Superior temporal gyrus (tissue), 1 donor: ENCODE results near the gene ENPP6.

Experiments
- DNase-seq: peaks from one replicate; pipeline ENCODE4 v3.0.0-alpha.2; 2016; ENCODE audit errors: extremely low spot score

Gene ENPP6

DNA sequence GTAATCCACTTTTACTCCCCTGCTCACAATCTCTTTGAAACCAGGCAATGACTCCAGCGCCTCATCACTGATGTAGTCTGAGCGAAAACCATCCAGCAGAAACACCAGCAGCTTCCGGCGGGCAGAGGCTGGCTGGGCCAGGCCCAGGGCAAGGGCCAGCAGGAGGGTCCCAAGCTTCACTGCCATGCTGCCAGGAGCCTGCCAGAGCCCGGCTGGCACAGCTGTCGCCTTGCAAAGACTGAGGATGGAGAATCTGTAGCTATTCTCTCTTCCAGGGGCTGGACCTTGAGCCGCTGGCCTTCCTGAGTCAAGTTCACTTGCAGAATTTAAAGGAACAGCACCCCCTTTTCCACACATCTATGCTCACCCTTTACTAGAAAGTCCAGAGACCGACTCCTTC is at the start of gene ENPP6:
Gene ENPP6, minus strand, starts transcription at position 240 of the 400 bp plus-strand sequence. Its CDS starts 54 bp downstream, at position 186.
- DNase-seq, result peak; percentile 17

DNA sequence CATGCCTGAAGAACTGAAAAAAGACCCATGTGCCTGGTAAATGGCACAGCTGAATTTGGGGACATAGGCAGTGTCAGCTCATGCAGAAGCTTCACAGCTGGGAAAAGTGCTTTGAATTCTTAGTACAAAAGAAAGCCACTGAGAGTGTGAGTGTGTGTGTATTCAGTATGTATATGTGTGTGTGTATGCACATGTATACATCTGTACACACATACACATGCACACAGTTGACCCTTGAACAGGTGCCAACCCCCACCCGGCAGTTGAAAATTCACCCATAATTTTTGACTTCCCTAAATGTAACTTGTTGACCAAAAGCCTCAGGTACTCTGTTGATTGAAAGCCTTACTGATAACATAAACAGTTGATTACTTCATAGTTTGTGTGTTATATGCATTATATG is 49.5 kb upstream of the ENPP6 start:
- DNase-seq, result no peak

DNA sequence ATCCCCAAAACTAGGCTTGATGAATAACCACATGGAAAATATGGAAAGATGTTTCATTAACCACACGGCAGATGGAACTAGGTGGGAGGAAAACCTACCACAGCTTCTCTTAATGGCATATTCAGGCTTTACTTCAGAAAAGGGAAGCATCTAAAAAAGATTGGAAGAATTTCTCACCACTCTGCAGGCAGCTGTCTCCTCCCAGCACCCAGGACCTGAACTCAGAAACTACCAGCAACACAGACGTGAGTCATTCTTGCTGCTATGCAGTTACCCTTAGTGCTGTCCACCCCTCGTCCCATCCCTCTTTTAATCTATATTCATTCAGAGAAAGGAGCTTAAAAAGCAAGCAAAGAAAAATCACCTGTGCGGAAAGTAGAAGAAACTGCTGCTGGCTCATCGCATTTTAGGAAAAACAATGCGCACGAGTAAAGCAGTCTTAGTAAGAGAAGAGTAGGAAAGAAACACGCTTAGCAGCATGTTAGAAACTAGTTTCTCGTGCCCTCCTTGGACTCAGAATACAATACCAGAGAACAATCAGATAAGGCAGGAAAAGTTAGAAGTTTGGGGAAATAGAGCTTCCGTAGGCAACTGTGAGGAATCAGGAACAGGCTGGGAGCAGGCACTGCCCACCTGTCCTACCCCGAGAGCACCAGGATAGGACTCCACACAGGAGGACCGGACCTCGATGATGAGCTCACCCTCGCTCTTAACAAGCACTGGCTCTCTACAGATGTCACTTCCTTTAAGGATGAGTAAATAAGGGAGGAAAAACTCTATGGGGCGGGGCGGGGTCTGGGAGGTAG is 48.1 kb upstream of the ENPP6 start:
- DNase-seq, result no peak

DNA sequence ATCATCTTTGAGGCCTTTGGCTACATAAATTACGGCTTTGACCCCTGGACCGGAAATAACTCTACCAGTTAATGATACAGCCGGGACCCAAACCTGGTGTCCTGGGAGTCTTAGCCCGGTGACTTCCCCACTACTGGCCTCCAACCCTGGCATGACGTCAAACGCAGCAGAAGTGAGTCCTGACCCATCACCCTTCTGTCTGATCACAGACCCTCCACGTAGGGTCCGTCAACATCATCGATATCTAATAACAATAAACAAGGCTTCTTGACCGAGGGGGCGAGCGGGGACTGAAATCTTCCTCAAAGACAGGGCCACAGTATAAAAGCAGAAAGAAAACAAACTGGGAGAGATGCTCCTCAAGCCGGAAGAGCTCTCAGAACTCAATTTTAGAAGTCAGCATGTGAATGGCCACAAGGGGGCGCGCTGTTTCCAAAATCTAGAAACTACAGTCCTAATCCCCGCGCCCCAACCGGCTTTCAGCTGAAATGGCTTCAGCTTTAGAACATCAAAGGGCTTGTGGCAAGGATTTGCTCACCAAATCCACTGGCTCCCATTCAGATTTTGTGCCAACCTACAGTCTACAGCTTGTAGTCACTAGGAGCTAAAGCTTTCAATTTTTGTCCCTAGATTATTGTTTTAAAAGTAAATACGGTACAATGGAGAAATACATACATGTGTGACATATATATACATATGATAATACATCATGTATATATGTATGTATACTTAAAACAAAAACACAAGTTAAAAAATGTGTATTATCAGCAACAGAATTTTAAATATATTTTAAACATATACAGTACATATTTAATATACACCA is 46.4 kb upstream of the ENPP6 start:
- DNase-seq, result peak; percentile 99

DNA sequence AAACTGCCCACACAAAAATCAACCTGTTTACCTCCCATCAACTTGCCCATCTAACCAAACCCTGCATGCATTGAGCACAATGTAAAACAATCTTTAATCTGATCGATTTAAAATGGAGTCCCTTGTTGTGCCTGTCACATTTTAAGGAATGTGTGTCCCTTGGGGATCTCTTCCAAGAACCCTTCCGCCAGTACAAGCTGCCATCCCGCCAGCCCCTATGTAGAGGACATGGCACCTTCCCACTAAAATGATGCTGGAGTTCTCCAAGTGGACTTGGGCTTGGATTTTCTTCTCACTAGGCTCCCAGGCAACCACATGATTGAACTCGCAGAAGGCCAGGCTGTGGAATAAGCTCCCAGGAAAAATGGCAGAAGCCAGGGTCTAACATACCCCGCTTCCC is 45.8 kb upstream of the ENPP6 start:
- no peak for DNase-seq

DNA sequence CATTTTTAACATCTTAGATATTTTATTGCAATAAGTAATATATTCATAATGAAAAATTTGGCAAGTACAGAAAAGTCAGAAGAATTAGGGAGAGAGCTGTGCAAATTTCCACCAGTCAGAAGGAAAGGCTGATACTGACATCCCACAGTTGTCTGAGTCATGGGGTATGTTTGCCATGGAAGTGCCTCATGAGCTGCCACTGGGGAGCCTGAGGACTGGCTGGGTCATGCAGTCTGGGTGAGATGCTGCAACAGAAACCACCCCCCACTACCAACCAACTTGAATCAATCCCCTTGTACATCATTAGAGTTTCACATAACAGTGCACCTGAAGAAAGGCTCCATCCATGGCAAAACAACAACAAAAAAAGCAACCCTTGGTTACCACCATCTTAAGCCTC is 45.2 kb upstream of the ENPP6 start:
- DNase-seq, result no peak

DNA sequence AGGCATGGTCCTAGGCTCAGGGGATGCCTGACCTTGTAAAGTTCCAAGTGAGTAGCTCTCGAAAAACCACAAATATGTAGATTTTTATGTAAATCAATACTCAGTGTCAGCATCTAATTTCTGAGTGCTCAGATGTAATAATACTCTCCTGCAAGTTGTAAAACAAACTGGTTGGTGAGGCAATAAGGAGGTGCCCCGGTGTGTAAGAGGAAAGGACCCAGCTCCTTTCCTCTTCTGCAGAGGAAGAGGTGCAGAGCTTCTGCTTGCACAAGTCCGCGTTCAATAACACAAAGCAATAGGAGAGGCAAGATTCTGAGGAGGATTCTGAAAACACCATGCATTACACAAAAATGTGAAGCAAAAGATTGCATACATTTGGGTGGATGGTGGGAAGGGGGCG is 43.6 kb upstream of the ENPP6 start:
- DNase-seq, result no peak

DNA sequence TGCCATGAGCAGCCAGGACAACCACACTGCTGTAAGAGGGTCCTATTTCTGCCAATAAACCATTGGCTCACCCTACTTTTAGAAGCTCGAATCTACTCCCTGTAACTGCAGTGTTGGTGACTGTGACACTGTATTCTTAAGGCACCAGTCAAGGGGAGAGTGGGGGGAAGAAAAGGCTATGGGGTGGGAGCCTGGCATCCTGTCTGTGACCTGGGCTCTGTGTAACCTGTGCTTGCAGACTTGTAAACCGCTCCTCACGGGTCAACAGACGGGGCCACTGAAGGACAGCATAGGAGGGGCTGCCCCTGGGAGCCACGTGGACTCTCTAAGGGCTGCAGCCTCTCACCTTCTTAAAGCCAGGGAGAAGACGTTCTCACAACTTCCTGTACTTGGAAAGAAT is 42.2 kb upstream of the ENPP6 start:
- DNase-seq, result no peak

DNA sequence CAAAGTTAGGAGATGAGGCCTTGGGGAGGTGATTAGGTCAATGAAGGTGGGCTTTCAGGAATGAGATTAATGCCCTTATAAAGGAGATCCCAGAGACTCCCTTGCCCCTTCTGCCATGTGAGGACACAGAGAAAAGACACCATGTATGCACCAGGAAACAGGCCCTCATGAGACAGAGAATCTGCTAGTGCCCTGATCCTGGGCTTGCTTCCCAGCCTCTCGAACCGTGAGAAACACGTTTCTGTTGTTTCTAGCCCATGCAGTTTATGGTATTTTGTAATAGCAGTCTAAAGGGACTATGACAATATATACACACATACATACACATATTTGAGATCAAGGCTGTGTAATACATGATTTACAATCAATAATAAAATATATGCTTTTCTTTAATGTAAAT is 41.4 kb upstream of the ENPP6 start:
- DNase-seq, result no peak

DNA sequence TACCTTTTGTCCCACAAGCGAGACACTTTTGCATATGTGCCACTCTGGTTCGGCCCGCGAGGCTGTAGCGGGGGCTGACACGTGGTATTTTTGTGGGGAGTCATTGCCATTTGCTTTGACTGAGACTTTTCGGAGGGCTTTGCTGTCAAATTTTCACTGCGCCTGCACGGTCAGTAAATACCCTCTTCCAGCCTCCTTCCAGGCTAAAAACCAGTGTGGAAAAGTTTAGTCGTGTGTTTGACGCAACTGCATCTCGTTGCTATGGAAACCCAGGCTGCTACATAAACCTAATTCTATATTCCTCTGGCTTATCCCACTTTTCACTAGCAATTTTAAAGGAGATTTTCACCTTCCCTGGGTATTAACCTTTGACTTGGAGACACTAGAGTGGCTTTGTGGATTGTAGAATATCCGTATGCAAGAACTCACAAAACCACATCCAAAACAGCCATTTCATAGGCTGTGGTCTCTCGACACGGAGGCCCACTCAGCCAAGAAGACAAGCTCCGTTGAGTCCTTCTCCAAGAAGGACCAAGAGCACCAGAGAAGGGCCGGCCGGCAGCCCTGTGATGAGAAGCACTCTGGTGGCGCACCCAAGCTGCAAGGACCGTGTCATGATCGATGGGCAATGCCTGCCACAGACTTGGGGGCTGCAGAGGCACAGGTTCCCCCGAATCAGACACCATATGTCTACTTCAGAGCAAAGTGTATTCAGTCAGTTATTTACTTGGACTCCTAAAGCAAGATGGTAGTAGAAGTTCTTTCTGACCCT is 38.4 kb upstream of the ENPP6 start:
- DNase-seq, result peak; percentile 63

DNA sequence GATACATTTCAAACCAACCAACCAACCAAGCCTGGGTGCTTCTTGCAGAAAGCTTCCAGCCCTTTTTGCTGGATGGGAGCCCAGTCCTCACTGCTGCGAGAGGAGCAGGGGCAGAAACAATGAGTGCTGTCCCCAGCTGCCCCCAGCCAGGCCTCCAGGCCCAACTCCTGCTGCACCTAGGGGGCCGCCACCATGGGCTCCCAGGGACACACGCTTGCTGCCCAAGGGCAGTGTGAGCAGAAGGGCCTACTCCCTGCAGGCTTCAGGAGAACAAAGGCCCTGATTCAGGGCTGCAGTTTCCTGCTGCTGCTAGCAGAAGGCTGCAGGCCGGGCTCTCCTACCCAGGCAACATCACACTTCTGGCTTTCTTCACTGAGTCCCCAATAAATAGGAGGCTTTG is 37.7 kb upstream of the ENPP6 start:
- peak; percentile 76 for DNase-seq

DNA sequence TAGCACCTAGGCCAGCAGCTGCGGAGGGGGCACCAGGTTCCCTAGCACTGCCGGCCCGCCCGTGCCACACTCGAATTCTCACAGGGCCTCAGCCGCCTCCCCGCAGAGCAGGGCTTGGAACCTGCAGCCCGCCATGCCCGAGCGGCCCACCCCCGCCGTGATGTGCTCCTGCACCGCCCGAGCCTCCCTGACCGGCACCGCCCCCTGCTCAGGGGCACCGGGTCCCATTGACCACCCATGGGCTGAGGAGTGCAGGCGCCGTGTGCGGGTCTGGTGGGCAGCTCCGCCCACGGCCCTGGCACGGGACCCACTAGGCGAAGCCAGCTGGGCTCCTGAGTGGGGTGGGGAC is 35.4 kb upstream of the ENPP6 start:
- no peak for DNase-seq

DNA sequence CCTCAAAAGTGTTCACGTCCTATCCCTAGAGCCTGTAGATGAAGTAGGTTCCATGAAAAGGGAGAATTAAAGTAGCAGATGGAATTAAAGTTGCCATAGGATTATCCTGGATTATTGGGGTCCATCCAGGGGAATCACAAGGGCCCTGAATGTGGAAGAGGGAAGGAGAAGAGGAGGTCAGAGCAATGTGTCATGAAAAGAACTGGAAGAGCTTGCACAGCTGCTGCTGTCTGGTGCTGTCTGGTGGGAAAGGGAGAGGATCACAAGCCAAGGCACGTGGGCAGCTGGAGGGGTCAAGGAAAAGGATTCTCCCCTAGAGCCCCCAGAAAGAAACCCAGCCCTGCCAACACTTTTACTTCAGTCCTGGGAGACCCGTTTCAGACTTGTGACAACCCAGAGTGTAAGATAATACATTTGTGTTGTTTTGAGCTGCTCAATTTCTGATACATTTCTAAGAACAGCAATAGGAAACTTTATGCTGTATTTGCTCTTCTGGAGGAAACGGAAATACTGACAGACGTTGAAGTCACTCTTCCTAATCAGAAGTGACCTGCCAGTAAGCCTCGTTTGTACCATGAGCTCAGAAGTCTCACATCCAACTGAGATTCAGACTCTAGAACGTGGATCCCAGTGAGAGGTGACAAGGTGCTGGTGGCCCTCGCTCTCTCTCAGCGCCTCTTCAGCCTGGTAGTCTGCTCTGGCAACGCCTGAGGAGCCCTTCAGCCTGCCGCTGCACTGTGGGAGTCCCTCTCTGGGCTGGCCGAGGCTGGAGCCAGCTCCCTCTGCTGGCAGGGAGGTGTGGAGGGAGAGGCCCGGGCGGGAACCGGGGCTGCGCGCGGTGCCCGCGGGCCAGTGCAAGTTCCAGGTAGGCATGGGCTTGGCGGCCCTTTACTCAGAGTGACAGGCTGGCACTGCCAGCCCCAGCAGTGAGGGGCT is 34.7 kb upstream of the ENPP6 start:
- DNase-seq, result no peak

DNA sequence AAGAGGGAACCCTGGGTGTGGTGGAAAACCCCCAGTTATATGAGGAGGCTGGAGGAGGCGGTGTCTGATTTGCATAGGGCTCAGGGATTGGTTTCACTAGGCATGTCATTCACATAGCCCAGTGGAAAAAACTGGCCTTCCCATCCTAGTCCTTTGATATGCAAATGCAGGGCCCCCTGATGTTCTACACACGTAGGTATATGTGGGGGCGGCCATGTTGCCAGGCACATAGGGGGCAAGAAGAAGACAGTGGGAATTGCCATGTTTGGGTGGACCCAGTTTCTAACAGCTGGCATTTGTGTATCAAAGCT is 34.0 kb upstream of the ENPP6 start:
- DNase-seq, result no peak

DNA sequence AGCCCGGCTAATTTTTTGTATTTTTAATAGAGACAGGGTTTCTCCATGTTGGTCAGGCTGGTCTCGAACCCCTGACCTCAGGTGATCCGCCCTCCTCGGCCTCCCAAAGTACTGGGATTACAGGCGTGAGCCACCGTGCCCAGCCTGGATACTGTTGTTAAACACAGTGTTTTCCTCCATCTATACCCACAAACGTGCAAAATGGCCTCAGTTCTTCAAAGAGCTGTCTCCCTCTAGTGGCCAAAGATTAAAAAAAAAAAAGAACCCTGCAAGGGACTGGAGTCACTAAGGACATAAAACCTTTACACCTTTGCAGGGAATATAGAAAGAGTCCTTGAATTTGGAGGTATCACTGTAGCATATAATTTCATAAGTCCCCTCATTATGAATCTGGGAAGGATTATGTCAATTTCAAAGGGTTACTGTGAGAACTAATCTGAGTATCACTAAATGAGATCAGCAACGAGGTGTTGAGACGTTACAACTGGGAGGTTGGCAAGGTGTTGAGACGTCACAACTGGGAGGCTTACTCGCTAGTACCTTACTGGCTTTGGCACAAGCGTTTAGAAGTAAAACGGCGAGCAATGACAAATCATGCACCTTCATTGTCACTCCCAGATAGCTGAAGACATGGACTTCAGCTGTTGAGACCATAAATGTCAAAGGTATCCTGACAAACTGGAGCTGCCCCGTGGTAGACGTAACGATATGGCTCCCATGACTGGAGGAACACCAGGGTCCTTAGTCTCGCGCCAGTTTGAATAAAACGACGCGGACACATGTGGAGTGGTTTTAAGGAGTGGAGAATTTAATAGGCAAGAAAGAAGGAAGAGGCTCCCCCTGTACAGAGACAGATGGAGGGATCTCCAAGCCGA is 33.4 kb upstream of the ENPP6 start:
- DNase-seq, result peak; percentile 88

DNA sequence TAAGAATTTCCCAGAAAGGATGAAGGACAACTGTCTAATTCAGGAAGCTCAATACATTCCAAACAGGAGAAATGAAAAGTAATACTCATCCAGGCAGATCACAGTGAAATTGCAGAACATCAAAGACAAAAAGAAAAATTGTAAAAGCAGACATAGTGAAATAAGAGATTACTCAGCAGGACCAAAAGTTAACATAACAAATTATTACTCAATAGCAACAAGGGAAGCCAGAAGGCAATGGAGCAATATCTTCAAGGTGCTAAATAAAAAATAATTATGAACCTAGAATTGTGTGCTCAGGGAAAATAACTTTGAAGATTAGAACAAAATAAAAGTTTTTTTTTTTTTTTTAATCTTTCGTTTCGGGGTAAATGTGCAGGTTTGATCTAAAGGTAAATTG is 30.5 kb upstream of the ENPP6 start:
- DNase-seq, result no peak

DNA sequence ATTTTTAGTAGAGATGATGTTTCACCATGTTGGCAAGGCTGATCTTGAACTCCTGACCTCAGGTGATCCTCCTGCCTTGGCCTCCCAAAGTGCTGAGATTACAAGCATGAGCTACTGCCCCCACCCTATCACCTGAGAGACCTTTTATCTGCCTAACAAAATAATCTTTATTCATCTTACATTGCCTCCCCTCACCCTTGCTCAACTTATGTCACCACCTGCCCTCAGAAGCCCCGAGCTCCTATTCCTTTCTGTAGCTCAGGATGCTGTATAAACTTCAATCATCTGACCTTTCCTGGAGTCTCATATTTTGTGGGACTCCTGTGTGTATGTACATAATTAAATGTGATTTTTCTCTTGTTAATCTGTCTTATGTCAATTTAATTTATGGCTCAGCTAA is 29.7 kb upstream of the ENPP6 start:
- no peak for DNase-seq

DNA sequence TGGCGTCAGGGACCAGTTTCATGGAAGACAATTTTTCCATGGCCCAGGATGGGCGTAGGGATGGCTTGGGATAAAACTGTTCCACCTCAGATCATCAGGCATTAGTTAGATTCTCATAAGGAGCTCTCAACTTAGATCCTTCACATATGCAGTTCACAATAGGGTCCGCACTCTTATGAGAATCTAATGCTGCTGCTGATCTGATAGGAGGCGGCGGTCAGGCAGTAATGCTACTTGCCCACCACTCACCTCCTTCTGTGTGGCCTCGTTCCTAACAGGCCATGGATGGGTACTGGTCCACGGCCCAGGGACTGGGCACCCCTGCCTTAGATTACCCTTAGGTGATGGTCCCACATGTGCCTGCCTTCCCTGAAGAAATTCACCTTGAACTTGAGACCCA is 28.8 kb upstream of the ENPP6 start:
- no peak for DNase-seq

DNA sequence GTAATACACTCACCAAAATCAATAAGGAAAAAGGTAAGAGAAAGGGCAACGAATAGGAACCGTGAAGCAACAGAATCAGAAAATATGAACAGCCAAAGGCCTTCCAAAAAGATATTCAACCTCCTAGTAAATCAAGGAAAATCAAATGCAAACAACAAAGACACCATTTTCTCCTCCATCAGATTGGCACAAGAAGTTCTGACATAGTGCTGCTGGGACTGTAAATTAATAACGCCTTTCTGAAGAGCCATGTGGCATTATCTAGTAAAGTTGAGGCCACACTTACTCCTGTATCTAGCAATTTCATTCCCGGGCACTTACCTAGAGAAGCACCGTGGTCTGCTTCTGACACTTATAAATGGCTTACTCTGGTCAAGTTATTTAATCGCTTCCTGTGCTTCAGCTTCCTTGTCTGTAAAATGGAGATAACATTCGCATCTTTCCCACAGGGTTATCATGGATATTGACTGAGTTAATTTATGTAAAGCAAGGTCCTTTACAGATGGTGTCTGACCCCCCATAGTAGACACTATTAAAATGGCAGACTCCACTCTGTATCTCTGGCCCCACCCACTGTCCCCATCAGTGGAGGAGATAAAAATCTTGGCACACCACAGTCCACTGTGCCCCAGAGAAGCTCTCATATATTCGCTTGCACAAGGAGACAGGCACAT is 20.5 kb upstream of the ENPP6 start:
- no peak for DNase-seq

DNA sequence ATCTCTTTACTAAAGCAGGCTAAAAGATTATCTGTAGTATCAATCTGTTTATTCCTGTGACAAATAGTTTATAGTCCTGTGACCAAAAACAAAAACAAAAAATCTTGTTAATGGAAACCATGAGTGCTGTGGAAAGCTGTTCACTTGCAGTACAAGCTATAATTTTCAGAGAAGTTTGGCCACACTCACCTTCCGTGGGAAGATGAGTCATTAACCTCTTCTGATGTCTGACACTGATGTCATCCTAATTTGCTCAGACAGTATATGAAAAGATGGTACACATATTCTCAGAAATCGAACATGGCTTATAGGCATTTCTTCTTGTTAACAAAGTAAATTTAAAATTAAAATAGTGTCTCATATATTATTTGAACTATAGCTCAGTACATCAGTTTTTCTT is 19.9 kb upstream of the ENPP6 start:
- DNase-seq, result no peak
